Osteocyte (in vitro differentiated cells): ENCODE results near the gene ALDOA. TPM values are rescaled to one million over a fixed set of nuclear protein-coding genes. Genes with fewer than 3 reads are reported as not detected.

Experiments used
- DNase-seq: peaks from one replicate; pipeline ENCODE4 v3.0.0; 2021; ENCODE audit warnings: mixed read lengths; ENCODE audit not compliant: unreplicated experiment; ENCODE audit errors: extremely low spot score
- H3K27ac Mint-ChIP-seq: one replicate; pipeline ENCODE4 v1.8.0; 2021; ENCODE audit warnings: mild to moderate bottlenecking, mixed read lengths; ENCODE audit not compliant: unreplicated experiment
- H3K27me3 Mint-ChIP-seq: one replicate; pipeline ENCODE4 v1.8.0; 2021; ENCODE audit warnings: mixed read lengths; ENCODE audit not compliant: unreplicated experiment
- H3K36me3 Mint-ChIP-seq: one replicate; pipeline ENCODE4 v1.8.0; 2021; ENCODE audit warnings: mixed read lengths; ENCODE audit not compliant: unreplicated experiment
- H3K4me1 Mint-ChIP-seq: one replicate; pipeline ENCODE4 v1.8.0; 2021; ENCODE audit warnings: mixed read lengths; ENCODE audit not compliant: unreplicated experiment
- H3K4me3 Mint-ChIP-seq: one replicate; pipeline ENCODE4 v1.8.0; 2021; ENCODE audit warnings: mild to moderate bottlenecking, moderate library complexity, mixed read lengths; ENCODE audit not compliant: unreplicated experiment
- H3K9me3 Mint-ChIP-seq: one replicate; pipeline ENCODE4 v1.8.0; 2021; ENCODE audit warnings: mixed read lengths; ENCODE audit not compliant: unreplicated experiment
- total RNA-seq: library from RNA; stranded (reverse); gene quantifications from 2 replicates; pipeline ENCODE4 v1.2.1, GENCODE V29; 2021
- TF ChIP-seq, protein P1 (sequence below): fragments of 200-600 bp; sonication (generic); IDR thresholded peaks from 2 replicates; pipeline ENCODE4 v1.5.0; 2021; ENCODE audit warnings: antibody characterized with exemption, mild to moderate bottlenecking, moderate library complexity

The ALDOA gene
- total RNA-seq, 1 donor from 2014 or later = 765 TPM

DNA sequence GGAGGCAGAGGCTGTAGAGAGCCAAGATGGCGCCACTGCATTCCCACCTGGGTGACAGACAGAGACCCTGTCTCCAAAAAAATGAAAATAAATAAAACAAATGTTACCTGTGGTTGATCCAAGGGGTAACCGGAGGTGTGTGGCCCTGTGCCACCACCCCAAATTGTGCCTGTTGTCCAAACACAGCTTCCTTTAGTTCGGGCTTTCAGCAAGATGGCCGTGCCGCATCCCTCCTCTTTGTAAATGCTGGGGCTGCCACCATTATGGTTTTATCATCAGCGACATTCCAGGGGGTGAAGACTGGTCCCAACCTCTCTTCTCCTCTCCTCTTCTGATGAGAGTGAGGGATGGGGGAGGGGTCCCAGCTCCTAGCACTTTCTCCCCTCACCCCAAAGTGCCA lies 42.7 kb upstream of the ALDOA start, which contains the start of gene C16orf92:
TSS of gene C16orf92 (plus strand) at position 312 of the 400 bp plus-strand sequence. CDS start 143 bp downstream, outside the sequence.
- TF ChIP-seq, protein P1, sequence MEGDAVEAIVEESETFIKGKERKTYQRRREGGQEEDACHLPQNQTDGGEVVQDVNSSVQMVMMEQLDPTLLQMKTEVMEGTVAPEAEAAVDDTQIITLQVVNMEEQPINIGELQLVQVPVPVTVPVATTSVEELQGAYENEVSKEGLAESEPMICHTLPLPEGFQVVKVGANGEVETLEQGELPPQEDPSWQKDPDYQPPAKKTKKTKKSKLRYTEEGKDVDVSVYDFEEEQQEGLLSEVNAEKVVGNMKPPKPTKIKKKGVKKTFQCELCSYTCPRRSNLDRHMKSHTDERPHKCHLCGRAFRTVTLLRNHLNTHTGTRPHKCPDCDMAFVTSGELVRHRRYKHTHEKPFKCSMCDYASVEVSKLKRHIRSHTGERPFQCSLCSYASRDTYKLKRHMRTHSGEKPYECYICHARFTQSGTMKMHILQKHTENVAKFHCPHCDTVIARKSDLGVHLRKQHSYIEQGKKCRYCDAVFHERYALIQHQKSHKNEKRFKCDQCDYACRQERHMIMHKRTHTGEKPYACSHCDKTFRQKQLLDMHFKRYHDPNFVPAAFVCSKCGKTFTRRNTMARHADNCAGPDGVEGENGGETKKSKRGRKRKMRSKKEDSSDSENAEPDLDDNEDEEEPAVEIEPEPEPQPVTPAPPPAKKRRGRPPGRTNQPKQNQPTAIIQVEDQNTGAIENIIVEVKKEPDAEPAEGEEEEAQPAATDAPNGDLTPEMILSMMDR = no peak
- no peaks in the 10 kb centered on the region for H3K9me3 Mint-ChIP-seq
- peaks cover 19% of the 10 kb centered on the region for H3K27me3 Mint-ChIP-seq
- peaks cover 6% of the 10 kb centered on the region for H3K4me1 Mint-ChIP-seq
- no peaks in the 10 kb centered on the region for H3K36me3 Mint-ChIP-seq
- no peak for DNase-seq
- no peak within 1 kb of the TSS for H3K4me3 Mint-ChIP-seq
- H3K27ac Mint-ChIP-seq = no peak within 1 kb of the TSS

DNA sequence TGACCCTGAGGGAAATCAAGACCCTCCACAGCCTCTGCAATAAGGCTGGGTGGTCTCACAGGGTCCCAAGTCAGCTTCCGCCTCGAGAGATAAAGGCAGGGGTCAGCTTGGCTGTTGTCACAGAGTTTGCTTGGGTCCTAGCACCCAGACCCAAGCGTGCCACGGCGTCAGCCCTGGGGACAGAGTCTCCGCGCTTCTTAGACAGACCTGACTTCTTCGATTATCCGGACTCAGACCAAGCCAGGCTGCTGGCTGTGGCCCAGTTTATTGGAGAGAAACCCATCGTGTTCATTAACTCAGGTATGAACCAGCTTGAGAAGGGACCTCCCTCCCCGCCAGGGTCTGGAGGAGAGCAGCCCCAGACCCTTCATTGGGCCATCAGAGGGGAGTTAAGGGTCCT lies 42.0 kb upstream of the ALDOA start:
- H3K4me1 Mint-ChIP-seq = peaks cover 6% of the 10 kb centered on the region
- H3K36me3 Mint-ChIP-seq = no peaks in the 10 kb centered on the region
- DNase-seq = no peak
- H3K27me3 Mint-ChIP-seq = peaks cover 21% of the 10 kb centered on the region
- no peak overlapping the region for H3K27ac Mint-ChIP-seq
- no peak overlapping the region for H3K4me3 Mint-ChIP-seq
- TF ChIP-seq, protein P1 = no peak
- H3K9me3 Mint-ChIP-seq = no peaks in the 10 kb centered on the region

DNA sequence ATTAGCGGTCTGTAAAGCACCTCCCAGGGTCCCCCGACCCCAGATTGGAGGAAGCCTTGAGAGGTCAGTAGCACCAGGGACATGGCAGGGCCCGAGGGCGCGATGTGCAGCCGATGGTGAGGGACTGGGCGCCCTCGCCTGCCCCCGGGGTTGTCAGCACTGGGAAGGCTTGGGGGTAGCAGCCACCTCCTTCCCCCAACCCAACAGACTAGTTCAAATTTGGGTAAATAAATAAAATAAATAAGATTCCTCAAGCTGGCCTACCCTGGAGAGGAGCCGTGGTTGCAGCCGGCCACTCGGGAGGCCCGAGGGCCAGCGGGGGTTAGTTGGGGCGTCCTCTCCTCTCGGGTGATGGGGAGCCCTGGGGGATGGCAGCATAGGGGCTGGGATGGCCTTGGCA lies 41.1 kb upstream of the ALDOA start:
- no peak for DNase-seq
- Mint-ChIP-seq H3K4me3 (no peak overlapping the region), H3K27ac (no peak overlapping the region), H3K27me3 (peaks cover 23% of the 10 kb centered on the region), H3K9me3 (no peaks in the 10 kb centered on the region), H3K4me1 (peaks cover 6% of the 10 kb centered on the region), H3K36me3 (no peaks in the 10 kb centered on the region)
- TF ChIP-seq, protein P1 = no peak

GRCh38 chr16:30025156-30025555 lies 40.4 kb upstream of the ALDOA start:
- H3K27ac Mint-ChIP-seq = no peak overlapping the region
- no peaks in the 10 kb centered on the region for H3K36me3 Mint-ChIP-seq
- TF ChIP-seq, protein P1 = no peak
- DNase-seq = no peak
- peaks cover 30% of the 10 kb centered on the region for H3K27me3 Mint-ChIP-seq
- H3K4me1 Mint-ChIP-seq = peaks cover 6% of the 10 kb centered on the region
- no peaks in the 10 kb centered on the region for H3K9me3 Mint-ChIP-seq
- H3K4me3 Mint-ChIP-seq = no peak overlapping the region

DNA sequence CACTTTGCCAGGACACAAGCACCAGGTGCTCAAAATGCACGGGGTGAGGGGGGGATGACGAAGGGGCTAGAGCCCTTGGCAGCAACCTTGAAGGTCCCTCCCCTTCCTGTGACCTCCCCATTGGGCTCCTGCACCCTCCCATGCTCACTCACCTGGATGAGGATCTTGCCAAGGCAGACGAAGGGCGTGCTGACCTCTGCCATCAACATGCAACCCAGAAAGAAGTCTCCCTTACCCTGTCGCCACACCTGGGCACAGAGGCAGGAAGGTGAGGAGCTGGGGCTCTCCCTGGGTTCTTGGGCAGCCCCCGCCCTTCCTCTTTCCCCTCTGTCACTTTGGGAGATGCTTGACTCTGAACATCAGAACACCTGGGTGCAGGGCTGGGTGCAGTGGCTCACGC lies 40.0 kb upstream of the ALDOA start:
- DNase-seq = no peak
- H3K4me3 Mint-ChIP-seq = no peak overlapping the region
- H3K27me3 Mint-ChIP-seq = peaks cover 33% of the 10 kb centered on the region
- TF ChIP-seq, protein P1 = no peak
- H3K36me3 Mint-ChIP-seq = no peaks in the 10 kb centered on the region
- no peak overlapping the region for H3K27ac Mint-ChIP-seq
- H3K9me3 Mint-ChIP-seq = no peaks in the 10 kb centered on the region
- H3K4me1 Mint-ChIP-seq = peaks cover 8% of the 10 kb centered on the region
